Hepatocyte (in vitro differentiated cells): ENCODE results near the gene AOPEP.

Experiments used
- EZH2phosphoT487 ChIP-seq: fragments of 200-600 bp; sonication (generic); IDR thresholded peaks from one replicate; pipeline ENCODE4 v1.6.1; 2018; ENCODE audit warnings: antibody characterized with exemption, mild to moderate bottlenecking, low read depth, moderate library complexity; ENCODE audit not compliant: unreplicated experiment, severe bottlenecking
- TF ChIP-seq, protein P1 (sequence below): fragments of 200-600 bp; sonication (generic); IDR thresholded peaks from 2 replicates; pipeline ENCODE4 v1.5.1; 2016; ENCODE audit warnings: antibody characterized with exemption, mild to moderate bottlenecking; ENCODE audit not compliant: poor library complexity

DNA sequence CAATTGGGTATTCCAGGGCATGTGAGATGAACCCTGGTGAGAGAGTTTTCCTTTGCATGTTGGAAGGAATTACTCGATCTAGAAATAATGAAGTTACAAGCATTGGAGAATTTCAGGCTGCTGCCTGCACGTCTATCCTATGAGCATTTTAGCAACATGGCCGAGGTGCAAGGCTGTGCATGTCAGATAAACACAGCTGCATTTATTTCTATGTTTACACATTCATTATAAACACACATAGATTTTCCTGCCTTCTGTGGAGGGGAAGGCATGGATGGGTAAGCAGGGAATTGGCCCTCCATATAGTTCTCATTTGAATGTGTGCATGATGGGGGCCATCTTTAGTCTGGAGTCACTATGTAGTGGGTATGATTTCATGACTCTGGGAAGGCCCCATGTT, 42.3 kb downstream of the AOPEP start:
- TF ChIP-seq EZH2phosphoT487: no peak
- TF ChIP-seq, protein P1, sequence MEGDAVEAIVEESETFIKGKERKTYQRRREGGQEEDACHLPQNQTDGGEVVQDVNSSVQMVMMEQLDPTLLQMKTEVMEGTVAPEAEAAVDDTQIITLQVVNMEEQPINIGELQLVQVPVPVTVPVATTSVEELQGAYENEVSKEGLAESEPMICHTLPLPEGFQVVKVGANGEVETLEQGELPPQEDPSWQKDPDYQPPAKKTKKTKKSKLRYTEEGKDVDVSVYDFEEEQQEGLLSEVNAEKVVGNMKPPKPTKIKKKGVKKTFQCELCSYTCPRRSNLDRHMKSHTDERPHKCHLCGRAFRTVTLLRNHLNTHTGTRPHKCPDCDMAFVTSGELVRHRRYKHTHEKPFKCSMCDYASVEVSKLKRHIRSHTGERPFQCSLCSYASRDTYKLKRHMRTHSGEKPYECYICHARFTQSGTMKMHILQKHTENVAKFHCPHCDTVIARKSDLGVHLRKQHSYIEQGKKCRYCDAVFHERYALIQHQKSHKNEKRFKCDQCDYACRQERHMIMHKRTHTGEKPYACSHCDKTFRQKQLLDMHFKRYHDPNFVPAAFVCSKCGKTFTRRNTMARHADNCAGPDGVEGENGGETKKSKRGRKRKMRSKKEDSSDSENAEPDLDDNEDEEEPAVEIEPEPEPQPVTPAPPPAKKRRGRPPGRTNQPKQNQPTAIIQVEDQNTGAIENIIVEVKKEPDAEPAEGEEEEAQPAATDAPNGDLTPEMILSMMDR: no peak
